Endothelial cell (in vitro differentiated cells): ENCODE measurements around the gene CAMK2G. TPM values are rescaled to one million over a fixed set of nuclear protein-coding genes. Genes with fewer than 3 reads are reported as not detected.

Source experiments
- DNase-seq: peaks from one replicate; pipeline ENCODE4 v3.0.0; 2021; ENCODE audit warnings: low spot score
- H3K27ac Mint-ChIP-seq: one replicate; pipeline ENCODE4 v1.8.0; 2021; ENCODE audit warnings: mixed read lengths, inconsistent platforms; ENCODE audit not compliant: unreplicated experiment
- H3K27me3 Mint-ChIP-seq: one replicate; pipeline ENCODE4 v1.8.0; 2021; ENCODE audit warnings: mild to moderate bottlenecking, moderate library complexity, mixed read lengths, inconsistent platforms; ENCODE audit not compliant: unreplicated experiment
- H3K36me3 Mint-ChIP-seq: one replicate; pipeline ENCODE4 v1.8.0; 2021; ENCODE audit warnings: mild to moderate bottlenecking, low read depth, mixed read lengths, inconsistent platforms; ENCODE audit not compliant: unreplicated experiment
- H3K4me1 Mint-ChIP-seq: one replicate; pipeline ENCODE4 v1.8.0; 2021; ENCODE audit warnings: mild to moderate bottlenecking, mixed read lengths, inconsistent platforms; ENCODE audit not compliant: unreplicated experiment
- H3K4me3 Mint-ChIP-seq: one replicate; pipeline ENCODE4 v1.8.0; 2021; ENCODE audit warnings: mild to moderate bottlenecking, mixed read lengths, inconsistent platforms; ENCODE audit not compliant: unreplicated experiment
- H3K9me3 Mint-ChIP-seq: one replicate; pipeline ENCODE4 v1.8.0; 2021; ENCODE audit warnings: mixed read lengths, inconsistent platforms; ENCODE audit not compliant: unreplicated experiment
- total RNA-seq: library from RNA; stranded (reverse); fragmentation: NEBNext Ultra II Directional; extraction: Animal tissue kit (Norgen Biotek cat#: 25700); gene quantifications from one replicate; pipeline ENCODE4 v1.2.1, GENCODE V29; 2021; ENCODE audit not compliant: unreplicated experiment
- TF ChIP-seq, protein P1 (sequence below): fragments of 200-600 bp; sonication (generic); IDR thresholded peaks from one replicate; pipeline ENCODE4 v1.5.0; 2021; ENCODE audit warnings: antibody characterized with exemption; ENCODE audit not compliant: unreplicated experiment

CAMK2G gene
- total RNA-seq, 1 donor from 2014 or later: 27.7 TPM

GRCh38 chr10:73866621-73867020, 7.7 kb downstream of the CAMK2G start:
- H3K4me3 Mint-ChIP-seq: peak overlapping the region; percentile 50
- H3K9me3 Mint-ChIP-seq: no peaks in the 10 kb centered on the region
- peaks cover 21% of the 10 kb centered on the region for H3K36me3 Mint-ChIP-seq
- peaks cover 16% of the 10 kb centered on the region for H3K27me3 Mint-ChIP-seq
- peak overlapping the region; percentile 89 for H3K27ac Mint-ChIP-seq
- no peak for DNase-seq
- TF ChIP-seq, protein P1, sequence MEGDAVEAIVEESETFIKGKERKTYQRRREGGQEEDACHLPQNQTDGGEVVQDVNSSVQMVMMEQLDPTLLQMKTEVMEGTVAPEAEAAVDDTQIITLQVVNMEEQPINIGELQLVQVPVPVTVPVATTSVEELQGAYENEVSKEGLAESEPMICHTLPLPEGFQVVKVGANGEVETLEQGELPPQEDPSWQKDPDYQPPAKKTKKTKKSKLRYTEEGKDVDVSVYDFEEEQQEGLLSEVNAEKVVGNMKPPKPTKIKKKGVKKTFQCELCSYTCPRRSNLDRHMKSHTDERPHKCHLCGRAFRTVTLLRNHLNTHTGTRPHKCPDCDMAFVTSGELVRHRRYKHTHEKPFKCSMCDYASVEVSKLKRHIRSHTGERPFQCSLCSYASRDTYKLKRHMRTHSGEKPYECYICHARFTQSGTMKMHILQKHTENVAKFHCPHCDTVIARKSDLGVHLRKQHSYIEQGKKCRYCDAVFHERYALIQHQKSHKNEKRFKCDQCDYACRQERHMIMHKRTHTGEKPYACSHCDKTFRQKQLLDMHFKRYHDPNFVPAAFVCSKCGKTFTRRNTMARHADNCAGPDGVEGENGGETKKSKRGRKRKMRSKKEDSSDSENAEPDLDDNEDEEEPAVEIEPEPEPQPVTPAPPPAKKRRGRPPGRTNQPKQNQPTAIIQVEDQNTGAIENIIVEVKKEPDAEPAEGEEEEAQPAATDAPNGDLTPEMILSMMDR: no peak
- H3K4me1 Mint-ChIP-seq: peaks cover 54% of the 10 kb centered on the region

GRCh38 chr10:73865459-73866442, 8.6 kb downstream of the CAMK2G start:
- peaks cover 13% of the 10 kb centered on the region for H3K27me3 Mint-ChIP-seq
- H3K9me3 Mint-ChIP-seq: no peaks in the 10 kb centered on the region
- peak; percentile 40 for DNase-seq
- H3K27ac Mint-ChIP-seq: peak overlapping the region; percentile 89
- TF ChIP-seq, protein P1: no peak
- H3K4me1 Mint-ChIP-seq: peaks cover 54% of the 10 kb centered on the region
- peaks cover 18% of the 10 kb centered on the region for H3K36me3 Mint-ChIP-seq
- H3K4me3 Mint-ChIP-seq: no peak overlapping the region

- no peak for DNase-seq
- Mint-ChIP-seq H3K27me3 (peaks cover 13% of the 10 kb centered on the region), H3K27ac (peak overlapping the region; percentile 72), H3K9me3 (no peaks in the 10 kb centered on the region), H3K36me3 (peaks cover 19% of the 10 kb centered on the region), H3K4me1 (peaks cover 54% of the 10 kb centered on the region), H3K4me3 (no peak overlapping the region)
- TF ChIP-seq, protein P1: no peak
These were observed 9.3 kb downstream of the CAMK2G start for GRCh38 chr10:73865107-73865458.

- Mint-ChIP-seq H3K9me3 (no peaks in the 10 kb centered on the region), H3K4me3 (peak overlapping the region; percentile 69), H3K36me3 (peaks cover 17% of the 10 kb centered on the region), H3K27ac (peak overlapping the region; percentile 81), H3K27me3 (peaks cover 13% of the 10 kb centered on the region), H3K4me1 (peaks cover 54% of the 10 kb centered on the region)
- DNase-seq: no peak
- TF ChIP-seq, protein P1: no peak
These were observed 10.1 kb downstream of the CAMK2G start for GRCh38 chr10:73864229-73864628.
